D341Med (cell line): ENCODE results near the gene POLE3.
"Not testable (repeated sequence)": the region's sequence is repeated elsewhere in the genome, so short reads cannot be mapped to it uniquely, and the experiment has no call there.

Source experiments
- DNase-seq: peaks from one replicate; pipeline ENCODE4 v3.0.0; 2012; ENCODE audit warnings: low spot score

Gene POLE3

GRCh38 chr9:113410207-113410864 lies at the start of gene POLE3, which contains the start of gene C9orf43:
TSS of gene POLE3 (minus strand) at chr9:113410675. CDS start at chr9:113410293, 382 bp downstream.
TSS of gene C9orf43 (plus strand) at chr9:113410747. CDS start at chr9:113413494, 2,747 bp downstream.
- DNase-seq: peak; percentile 96

GRCh38 chr9:113456235-113456634 lies 45.8 kb upstream of the POLE3 start:
- DNase-seq: no peak

GRCh38 chr9:113454914-113455761 lies 44.7 kb upstream of the POLE3 start:
- no peak for DNase-seq

GRCh38 chr9:113452113-113452605 lies 41.7 kb upstream of the POLE3 start:
- DNase-seq: no peak

GRCh38 chr9:113449376-113449775 lies 38.9 kb upstream of the POLE3 start:
- DNase-seq: no peak

- peak; percentile 55 for DNase-seq
These were observed 35.9 kb upstream of the POLE3 start for GRCh38 chr9:113446323-113446740.

GRCh38 chr9:113444736-113445135 lies 34.3 kb upstream of the POLE3 start:
- DNase-seq: no peak

GRCh38 chr9:113437716-113438115 lies 27.2 kb upstream of the POLE3 start:
- DNase-seq: not testable (repeated sequence)

- no peak for DNase-seq
These were observed 26.4 kb upstream of the POLE3 start for GRCh38 chr9:113436728-113437515.

- DNase-seq: no peak
These were observed 20.7 kb upstream of the POLE3 start for GRCh38 chr9:113431191-113431590.

- DNase-seq: no peak
These were observed 17.7 kb upstream of the POLE3 start for GRCh38 chr9:113428062-113428615.

- DNase-seq: no peak
These were observed 17.2 kb upstream of the POLE3 start for GRCh38 chr9:113427629-113428028.

- no peak for DNase-seq
These were observed 16.2 kb upstream of the POLE3 start for GRCh38 chr9:113426701-113427100.

- no peak for DNase-seq
These were observed 14.6 kb upstream of the POLE3 start for GRCh38 chr9:113425072-113425471.

GRCh38 chr9:113421726-113422125 lies 11.3 kb upstream of the POLE3 start:
- DNase-seq: no peak

- no peak for DNase-seq
These were observed 6.9 kb upstream of the POLE3 start for GRCh38 chr9:113417370-113417769.

- DNase-seq: no peak
These were observed 5.8 kb upstream of the POLE3 start for GRCh38 chr9:113416149-113416721.

- no peak for DNase-seq
These were observed 630 bp downstream of the POLE3 start for GRCh38 chr9:113409883-113410206.

GRCh38 chr9:113409481-113409880 lies 994 bp downstream of the POLE3 start:
- DNase-seq: no peak

- peak; percentile 69 for DNase-seq
These were observed 3.5 kb downstream of the POLE3 start for GRCh38 chr9:113406873-113407511.

- DNase-seq: not testable (repeated sequence)
These were observed 4.1 kb downstream of the POLE3 start for GRCh38 chr9:113406353-113406752.
